Prostate gland (tissue), 2 donors: ENCODE results near the gene SCAPER. TPM values are rescaled to one million over a fixed set of nuclear protein-coding genes. Genes with fewer than 3 reads are reported as not detected.

Experiments used
- DNase-seq: peaks from one replicate; pipeline ENCODE4 v3.0.0-alpha.2; 2019; ENCODE audit warnings: low spot score
- H3K27ac ChIP-seq, 2 donors: fragments of 200-600 bp; sonication (generic); 2 replicates each; pipeline ENCODE4 v1.5.1; 2017 to 2019
- H3K27me3 ChIP-seq: fragments of 200-600 bp; sonication (generic); replicated peaks from 2 replicates; pipeline ENCODE4 v1.5.1; 2019; ENCODE audit not compliant: insufficient read depth
- H3K36me3 ChIP-seq, 2 donors: fragments of 200-600 bp; sonication (generic); 1 replicate in 1 of 2; 2 replicates in 1 of 2; pipeline versions ENCODE4 v1.5.1 to v1.8.1; 2017 to 2019
- H3K4me1 ChIP-seq: fragments of 200-600 bp; sonication (generic); replicated peaks from 2 replicates; pipeline ENCODE4 v1.5.1; 2019
- H3K4me3 ChIP-seq, 2 donors: fragments of 200-600 bp; sonication (generic); 2 replicates each; pipeline ENCODE4 v1.5.1; 2017 to 2019
- H3K9me3 ChIP-seq: fragments of 200-600 bp; sonication (generic); 2 replicates; pipeline ENCODE4 v1.5.1; 2017
- CTCF ChIP-seq, 4 experiments: fragments of 200-600 bp in 2 of 4; fragments of 450-650 bp in 2 of 4; sonication (generic) in 2 of 4; IDR thresholded peaks; 1 replicate in 3 of 4; 2 replicates in 1 of 4; pipeline ENCODE4 v1.5.1; 2016 to 2019; ENCODE audit warnings: antibody characterized with exemption in 4 of 4, mild to moderate bottlenecking in 2 of 4, moderate library complexity in 2 of 4
- POLR2A ChIP-seq: fragments of 450-650 bp; IDR thresholded peaks from one replicate; pipeline ENCODE4 v1.6.1; 2016; ENCODE audit warnings: antibody characterized with exemption, mild to moderate bottlenecking
- POLR2AphosphoS5 ChIP-seq: sonication (generic); formaldehyde crosslinking; IDR thresholded peaks from one replicate; pipeline ENCODE4 v1.6.1; 2017; ENCODE audit warnings: antibody characterized with exemption
- WGBS: methylation state at CpG from one replicate; pipeline ENCODE4 v1.1.5; 2018; 5-methylcytosine and 5-hydroxymethylcytosine counted together
- intact Hi-C: fragments of 100-400 bp; cut with DNase I; formaldehyde crosslinking; loops from one replicate; pipeline ENCODE4 v1.14.2; 2022
- total RNA-seq, 2 donors: library from RNA; depleted of rRNA; stranded (reverse); fragments of >200 nt; gene quantifications; one replicate each; pipeline ENCODE4 v1.1.0, GENCODE V29; 2016

SCAPER gene
- total RNA-seq, 2 donors from 2014 or later = 19.1 to 38.9 TPM

GRCh38 chr15:76345583-76345879 lies 559.6 kb downstream of the SCAPER start:
- WGBS = 40% methylated on average over 7 of the region's 7 CpGs
- H3K4me1 ChIP-seq = peaks cover 5% of the 10 kb centered on the region
- no peak overlapping the region for H3K27ac ChIP-seq
- H3K4me3 ChIP-seq = no peak overlapping the region
- H3K9me3 ChIP-seq = no peaks in the 10 kb centered on the region
- intact Hi-C loops = no loop called here
- H3K36me3 ChIP-seq = no peaks in the 10 kb centered on the region
- H3K27me3 ChIP-seq = peaks cover 22% of the 10 kb centered on the region
- TF ChIP-seq POLR2A (no peak), POLR2AphosphoS5 (no peak), CTCF (IDR thresholded peaks at IDR 0.05) (no peak)
- no peak for DNase-seq

GRCh38 chr15:76344893-76345582 lies 560.1 kb downstream of the SCAPER start:
- intact Hi-C loops = no loop called here
- no peaks in the 10 kb centered on the region for H3K9me3 ChIP-seq
- 34% methylated on average over 3 of the region's 3 CpGs for WGBS
- H3K4me1 ChIP-seq = peaks cover 10% of the 10 kb centered on the region
- H3K36me3 ChIP-seq = no peaks in the 10 kb centered on the region
- H3K4me3 ChIP-seq = no peak overlapping the region
- peaks cover 25% of the 10 kb centered on the region for H3K27me3 ChIP-seq
- no peak for DNase-seq
- TF ChIP-seq POLR2A = no peak
- TF ChIP-seq POLR2AphosphoS5 = no peak
- TF ChIP-seq CTCF (IDR thresholded peaks at IDR 0.05) = no peak
- H3K27ac ChIP-seq = no peak overlapping the region

GRCh38 chr15:76343313-76343996 lies 561.7 kb downstream of the SCAPER start:
- Histone ChIP-seq H3K27me3 (peaks cover 37% of the 10 kb centered on the region), H3K36me3 (no peaks in the 10 kb centered on the region), H3K27ac (no peak overlapping the region), H3K9me3 (no peaks in the 10 kb centered on the region), H3K4me3 (no peak overlapping the region), H3K4me1 (peaks cover 11% of the 10 kb centered on the region)
- TF ChIP-seq POLR2A (no peak), CTCF (IDR thresholded peaks at IDR 0.05) (no peak), POLR2AphosphoS5 (no peak)
- intact Hi-C loops = no loop called here
- no peak for DNase-seq
- 52% methylated on average over 16 of the region's 16 CpGs for WGBS

GRCh38 chr15:76342382-76343201 lies 562.5 kb downstream of the SCAPER start:
- no peak overlapping the region for H3K4me3 ChIP-seq
- intact Hi-C loops = no loop called here
- no peak for TF ChIP-seq POLR2AphosphoS5
- TF ChIP-seq CTCF (IDR thresholded peaks at IDR 0.05) = no peak
- TF ChIP-seq POLR2A = no peak
- DNase-seq = no peak
- WGBS = 46% methylated on average over 50 of the region's 87 CpGs
- peaks cover 11% of the 10 kb centered on the region for H3K4me1 ChIP-seq
- no peaks in the 10 kb centered on the region for H3K36me3 ChIP-seq
- peaks cover 46% of the 10 kb centered on the region for H3K27me3 ChIP-seq
- H3K27ac ChIP-seq = no peak overlapping the region
- H3K9me3 ChIP-seq = no peaks in the 10 kb centered on the region
